Ureter (tissue), 1 donor: Measurements from ENCODE around the gene ICOSLG. TPM values are rescaled to one million over a fixed set of nuclear protein-coding genes. Genes with fewer than 3 reads are reported as not detected.
"Not testable (repeated sequence)": the region's sequence is repeated elsewhere in the genome, so short reads cannot be mapped to it uniquely, and the experiment has no call there.

Experiments
- DNase-seq: peaks from one replicate; pipeline ENCODE4 v3.0.0-alpha.2; 2020; ENCODE audit warnings: low spot score
- total RNA-seq: library from RNA; stranded (reverse); gene quantifications from one replicate; pipeline ENCODE4 v1.2.4, GENCODE V29; 2023
- donor health status: DM: yes; HTN: yes; CAD: no.

ICOSLG gene
- total RNA-seq, 1 donor from 2014 or later = 3.0 TPM

GRCh38 chr21:44182202-44182601, 58.5 kb downstream of the ICOSLG start:
- DNase-seq = not testable (repeated sequence)

GRCh38 chr21:44181506-44181905, 59.2 kb downstream of the ICOSLG start:
- DNase-seq = not testable (repeated sequence)

GRCh38 chr21:44176127-44176526, 64.6 kb downstream of the ICOSLG start:
- DNase-seq = not testable (repeated sequence)

- not testable (repeated sequence) for DNase-seq
These were observed 65.6 kb downstream of the ICOSLG start for GRCh38 chr21:44175189-44175588.

Other genes starting within 250 kb of the ICOSLG start
- 48.3 TPM for gene TRAPPC10, start 228.6 kb downstream of the ICOSLG start, total RNA-seq
- gene PWP2, start 133.5 kb downstream of the ICOSLG start, total RNA-seq = 8.3 TPM
- gene GATD3, start 107.3 kb downstream of the ICOSLG start, total RNA-seq = 9.2 TPM
- not detected for gene DNMT3L, start 21.0 kb upstream of the ICOSLG start, total RNA-seq
- not detected for gene AIRE, start 44.9 kb upstream of the ICOSLG start, total RNA-seq
- 163 TPM for gene PFKL, start 59.1 kb upstream of the ICOSLG start, total RNA-seq
- 20.2 TPM for gene CFAP410, start 98.4 kb upstream of the ICOSLG start, total RNA-seq
- gene TRPM2, start 112.7 kb upstream of the ICOSLG start, total RNA-seq = 10.0 TPM
- 3.8 TPM for gene LRRC3, start 214.6 kb upstream of the ICOSLG start, total RNA-seq